ENCODE results near the gene OR5AU1. TPM values are rescaled to one million over a fixed set of nuclear protein-coding genes. Genes with fewer than 3 reads are reported as not detected.

Gene OR5AU1
- polyA plus RNA-seq, 1 of the 3 experiments (the other 2 are of a cell fraction), result not detected

DNA sequence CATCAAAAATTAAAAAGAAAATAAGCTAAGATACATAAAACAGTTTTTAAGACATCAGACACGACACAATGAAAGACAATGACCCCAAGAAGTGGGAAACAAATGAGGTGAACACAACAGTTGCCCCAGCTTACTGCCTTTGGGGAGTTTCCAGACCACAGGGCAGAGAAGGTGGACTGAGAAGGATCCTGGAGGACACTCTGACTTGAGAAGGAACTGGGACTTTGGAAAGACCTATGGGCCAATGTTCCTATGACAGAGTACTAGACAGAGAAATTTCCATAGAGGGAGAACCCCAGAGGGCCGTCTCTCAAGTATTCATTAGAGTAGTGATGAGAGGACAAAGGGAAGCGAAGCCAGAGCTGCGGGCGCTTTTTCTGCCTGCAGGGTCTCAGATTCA is 6.2 kb upstream of the OR5AU1 start:
- no peaks in the 10 kb centered on the region for H4K20me1 ChIP-seq (ENCODE audit: insufficient read depth)
- peaks cover 24% of the 10 kb centered on the region; the same call in 1 of the 2 replicates for H3K27me3 ChIP-seq (ENCODE audit: insufficient read depth)
- H3K4me1 ChIP-seq (ENCODE audit: control insufficient read depth in 1 of 2, insufficient read depth in 2 of 2, low read depth in 1 of 2, low read length in 1 of 2), result no peaks in the 10 kb centered on the region
- H3K4me3 ChIP-seq (ENCODE audit: low read depth in 2 of 2, low read length in 1 of 2), result no peak overlapping the region
- no peak for TF ChIP-seq FOSL2 (IDR thresholded peaks at IDR 0.05; ENCODE audit: borderline replicate concordance, low read depth)
- TF ChIP-seq EZH2phosphoT487 (IDR thresholded peaks at IDR 0.05; ENCODE audit: borderline replicate concordance, low read depth), result no peak
- TF ChIP-seq GABPA (IDR thresholded peaks at IDR 0.05; ENCODE audit: low read depth), result no peak
- TF ChIP-seq TAF1 (IDR thresholded peaks at IDR 0.05; ENCODE audit: borderline replicate concordance, low read depth, low read length), result no peak
- TF ChIP-seq POLR2AphosphoS5 (IDR thresholded peaks at IDR 0.05; ENCODE audit: low read depth, low read length), result no peak
- TF ChIP-seq, protein P1, sequence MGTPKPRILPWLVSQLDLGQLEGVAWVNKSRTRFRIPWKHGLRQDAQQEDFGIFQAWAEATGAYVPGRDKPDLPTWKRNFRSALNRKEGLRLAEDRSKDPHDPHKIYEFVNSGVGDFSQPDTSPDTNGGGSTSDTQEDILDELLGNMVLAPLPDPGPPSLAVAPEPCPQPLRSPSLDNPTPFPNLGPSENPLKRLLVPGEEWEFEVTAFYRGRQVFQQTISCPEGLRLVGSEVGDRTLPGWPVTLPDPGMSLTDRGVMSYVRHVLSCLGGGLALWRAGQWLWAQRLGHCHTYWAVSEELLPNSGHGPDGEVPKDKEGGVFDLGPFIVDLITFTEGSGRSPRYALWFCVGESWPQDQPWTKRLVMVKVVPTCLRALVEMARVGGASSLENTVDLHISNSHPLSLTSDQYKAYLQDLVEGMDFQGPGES (IDR thresholded peaks at IDR 0.05; ENCODE audit: low read depth, low read length), result no peak
- TF ChIP-seq YY1 (IDR thresholded peaks at IDR 0.05; ENCODE audit: low read depth), result no peak
- no peak for TF ChIP-seq TEAD4 (IDR thresholded peaks at IDR 0.05; ENCODE audit: borderline replicate concordance, insufficient read depth)
- TF ChIP-seq MEF2A (IDR thresholded peaks at IDR 0.05; ENCODE audit: borderline replicate concordance, low read depth), result no peak
- TF ChIP-seq CHD2 (IDR thresholded peaks at IDR 0.05; ENCODE audit: low read length, partially characterized antibody), result no peak
- no peak for TF ChIP-seq NRF1 (IDR thresholded peaks at IDR 0.05; ENCODE audit: low read depth, low read length)
- TF ChIP-seq, protein P2, sequence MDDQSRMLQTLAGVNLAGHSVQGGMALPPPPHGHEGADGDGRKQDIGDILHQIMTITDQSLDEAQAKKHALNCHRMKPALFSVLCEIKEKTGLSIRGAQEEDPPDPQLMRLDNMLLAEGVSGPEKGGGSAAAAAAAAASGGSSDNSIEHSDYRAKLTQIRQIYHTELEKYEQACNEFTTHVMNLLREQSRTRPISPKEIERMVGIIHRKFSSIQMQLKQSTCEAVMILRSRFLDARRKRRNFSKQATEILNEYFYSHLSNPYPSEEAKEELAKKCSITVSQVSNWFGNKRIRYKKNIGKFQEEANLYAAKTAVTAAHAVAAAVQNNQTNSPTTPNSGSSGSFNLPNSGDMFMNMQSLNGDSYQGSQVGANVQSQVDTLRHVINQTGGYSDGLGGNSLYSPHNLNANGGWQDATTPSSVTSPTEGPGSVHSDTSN (IDR thresholded peaks at IDR 0.05), result no peak
- TF ChIP-seq, protein P3, sequence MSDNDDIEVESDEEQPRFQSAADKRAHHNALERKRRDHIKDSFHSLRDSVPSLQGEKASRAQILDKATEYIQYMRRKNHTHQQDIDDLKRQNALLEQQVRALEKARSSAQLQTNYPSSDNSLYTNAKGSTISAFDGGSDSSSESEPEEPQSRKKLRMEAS (IDR thresholded peaks at IDR 0.05; ENCODE audit: low read depth), result no peak
- TF ChIP-seq JUND (IDR thresholded peaks at IDR 0.05), result no peak
- no peak for TF ChIP-seq NFIC (IDR thresholded peaks at IDR 0.05; ENCODE audit: borderline replicate concordance)
- TF ChIP-seq, protein P4, sequence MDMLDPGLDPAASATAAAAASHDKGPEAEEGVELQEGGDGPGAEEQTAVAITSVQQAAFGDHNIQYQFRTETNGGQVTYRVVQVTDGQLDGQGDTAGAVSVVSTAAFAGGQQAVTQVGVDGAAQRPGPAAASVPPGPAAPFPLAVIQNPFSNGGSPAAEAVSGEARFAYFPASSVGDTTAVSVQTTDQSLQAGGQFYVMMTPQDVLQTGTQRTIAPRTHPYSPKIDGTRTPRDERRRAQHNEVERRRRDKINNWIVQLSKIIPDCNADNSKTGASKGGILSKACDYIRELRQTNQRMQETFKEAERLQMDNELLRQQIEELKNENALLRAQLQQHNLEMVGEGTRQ (IDR thresholded peaks at IDR 0.05; ENCODE audit: borderline replicate concordance, low read depth, low read length), result no peak
- TF ChIP-seq, protein P5, sequence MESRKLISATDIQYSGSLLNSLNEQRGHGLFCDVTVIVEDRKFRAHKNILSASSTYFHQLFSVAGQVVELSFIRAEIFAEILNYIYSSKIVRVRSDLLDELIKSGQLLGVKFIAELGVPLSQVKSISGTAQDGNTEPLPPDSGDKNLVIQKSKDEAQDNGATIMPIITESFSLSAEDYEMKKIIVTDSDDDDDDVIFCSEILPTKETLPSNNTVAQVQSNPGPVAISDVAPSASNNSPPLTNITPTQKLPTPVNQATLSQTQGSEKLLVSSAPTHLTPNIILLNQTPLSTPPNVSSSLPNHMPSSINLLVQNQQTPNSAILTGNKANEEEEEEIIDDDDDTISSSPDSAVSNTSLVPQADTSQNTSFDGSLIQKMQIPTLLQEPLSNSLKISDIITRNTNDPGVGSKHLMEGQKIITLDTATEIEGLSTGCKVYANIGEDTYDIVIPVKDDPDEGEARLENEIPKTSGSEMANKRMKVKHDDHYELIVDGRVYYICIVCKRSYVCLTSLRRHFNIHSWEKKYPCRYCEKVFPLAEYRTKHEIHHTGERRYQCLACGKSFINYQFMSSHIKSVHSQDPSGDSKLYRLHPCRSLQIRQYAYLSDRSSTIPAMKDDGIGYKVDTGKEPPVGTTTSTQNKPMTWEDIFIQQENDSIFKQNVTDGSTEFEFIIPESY (IDR thresholded peaks at IDR 0.05; ENCODE audit: borderline replicate concordance, low read depth), result no peak
- TF ChIP-seq, protein P6, sequence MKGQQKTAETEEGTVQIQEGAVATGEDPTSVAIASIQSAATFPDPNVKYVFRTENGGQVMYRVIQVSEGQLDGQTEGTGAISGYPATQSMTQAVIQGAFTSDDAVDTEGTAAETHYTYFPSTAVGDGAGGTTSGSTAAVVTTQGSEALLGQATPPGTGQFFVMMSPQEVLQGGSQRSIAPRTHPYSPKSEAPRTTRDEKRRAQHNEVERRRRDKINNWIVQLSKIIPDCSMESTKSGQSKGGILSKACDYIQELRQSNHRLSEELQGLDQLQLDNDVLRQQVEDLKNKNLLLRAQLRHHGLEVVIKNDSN (IDR thresholded peaks at IDR 0.05; ENCODE audit: borderline replicate concordance, low read depth), result no peak
- TF ChIP-seq FOXM1 (IDR thresholded peaks at IDR 0.05; ENCODE audit: low read depth), result no peak
- H3K9me2 ChIP-seq, result no peaks in the 10 kb centered on the region
- no peak overlapping the region for H2AFZ ChIP-seq (ENCODE audit: low read depth)
- ChIA-PET POLR2A (no interaction called here), CTCF (interaction anchor here (1.5 kb wide), 1 partner anchor 58 kb away, joined by 4 read pairs; no protein-coding TSS in a partner anchor)
- WGBS (ENCODE audit: low lambda C conversion rate), result 34% methylated on average over 5 of the region's 5 CpGs
- H3F3A ChIP-seq (replicated peaks; ENCODE audit: insufficient read depth), result no peaks in the 10 kb centered on the region
- H3K36me3 ChIP-seq (replicated peaks in 1 of 2; ENCODE audit: control insufficient read depth in 1 of 2, insufficient read depth in 2 of 2, low read length in 1 of 2), result no peaks in the 10 kb centered on the region
- H3K79me2 ChIP-seq (ENCODE audit: insufficient read depth), result no peaks in the 10 kb centered on the region
- H3K4me2 ChIP-seq, result no peak overlapping the region
- no peaks in the 10 kb centered on the region for H3K9me3 ChIP-seq
- H3K27ac ChIP-seq (ENCODE audit: low read depth in 2 of 2, low read length in 1 of 2), result no peak overlapping the region
- H3K9ac ChIP-seq, result no peak overlapping the region
- DNase-seq, result no peak

Data from SK-N-SH (cell line).